AG04450 (cell line): Measurements from ENCODE around the gene SCYGR8. TPM values are rescaled to one million over a fixed set of nuclear protein-coding genes. Genes with fewer than 3 reads are reported as not detected.
A peak's percentile ranks its signal among the peaks of the same experiment; 100 is the strongest.

Source experiments
- CTCF ChIA-PET: fragments of 300-600, 350-600 bp; formaldehyde crosslinking; extraction: SDS; loops from one replicate; lab custom pipeline; 2022; ENCODE audit warnings: antibody characterized with exemption, inconsistent platforms; lab: Charles Lee
- POLR2A ChIA-PET: fragments of 350-600 bp; formaldehyde crosslinking; extraction: SDS; loops from one replicate; lab custom pipeline; 2021; ENCODE audit warnings: antibody characterized with exemption, inconsistent platforms; lab: Yijun Ruan, JAX
- DNase-seq: peaks from one replicate; pipeline ENCODE4 v3.0.0-alpha.2; 2011; ENCODE audit warnings: low read depth, low spot score
- H3K27ac ChIP-seq: one replicate; pipeline ENCODE4 v1.5.1; 2012; ENCODE audit warnings: low read depth, low read length, control low read depth
- H3K27me3 ChIP-seq: one replicate; pipeline ENCODE4 v1.6.0; 2012; ENCODE audit warnings: low read length; ENCODE audit not compliant: control insufficient read depth, insufficient read depth
- H3K4me3 ChIP-seq: 2 replicates; pipeline ENCODE4 v1.5.1; 2011; ENCODE audit warnings: mild to moderate bottlenecking, low read depth, low read length, control low read depth
- H3K9me3 ChIP-seq: 2 replicates; pipeline ENCODE4 v1.5.1; 2012; ENCODE audit warnings: low read length; ENCODE audit not compliant: control insufficient read depth, insufficient read depth
- CTCF ChIP-seq: IDR thresholded peaks from 2 replicates; pipeline ENCODE4 v1.5.1; 2011; ENCODE audit warnings: low read depth, low read length, control low read depth, inconsistent platforms
- polyA plus RNA-seq: library from polyadenylated mRNA; depleted of rRNA; stranded (reverse); fragments of >200 nt; gene quantifications from 2 replicates; pipeline ENCODE4 v1.2.3, GENCODE V29; 2011

The SCYGR8 gene
- polyA plus RNA-seq, 1 experiment = not detected

GRCh38 chr2:227759411-227760118 lies 13.9 kb downstream of the SCYGR8 start:
- DNase-seq = no peak
- TF ChIP-seq CTCF = no peak

GRCh38 chr2:227761740-227762476 lies 16.2 kb downstream of the SCYGR8 start:
- Histone ChIP-seq H3K27ac (no peak overlapping the region), H3K9me3 (no peaks in the 10 kb centered on the region), H3K27me3 (peaks cover 2% of the 10 kb centered on the region), H3K4me3 (no peak overlapping the region)
- no peak for DNase-seq
- TF ChIP-seq CTCF = no peak
- POLR2A ChIA-PET = no interaction called here
- CTCF ChIA-PET = interaction anchor here (0.9 to 2.2 kb wide), 3 partner anchors 103 to 356 kb away, joined by 3 to 9 read pairs (median 7); no protein-coding TSS in a partner anchor

More at GRCh38 chr2:227759411-227760118, 13.9 kb downstream of the SCYGR8 start:
- POLR2A ChIA-PET = no interaction called here
- Histone ChIP-seq H3K4me3 (no peak overlapping the region), H3K27ac (no peak overlapping the region), H3K9me3 (no peaks in the 10 kb centered on the region), H3K27me3 (peaks cover 2% of the 10 kb centered on the region)
- CTCF ChIA-PET = interaction anchor here (0.6 to 1.3 kb wide), 2 partner anchors 101 to 1436 kb away, joined by 4 read pairs; no protein-coding TSS in a partner anchor

- ChIA-PET POLR2A (interaction anchor here (0.5 to 0.9 kb wide), 2 partner anchors 108 to 360 kb away, joined by 3 read pairs; no protein-coding TSS in a partner anchor), CTCF (interaction anchor here (0.6 to 4.1 kb wide), 67 partner anchors 8 to 1307 kb away, joined by 3 to 92 read pairs (median 4); partner anchors contain the start of genes AGFG1, SLC19A3 and TM4SF20)
- Histone ChIP-seq H3K27ac (no peak overlapping the region), H3K27me3 (no peaks in the 10 kb centered on the region), H3K9me3 (no peaks in the 10 kb centered on the region; the same call in 1 of the 2 replicates), H3K4me3 (no peak overlapping the region)
- TF ChIP-seq CTCF = no peak
- no peak for DNase-seq
Measured at GRCh38 chr2:227765788-227766372, 20.2 kb downstream of the SCYGR8 start.

- H3K27me3 ChIP-seq = no peaks in the 10 kb centered on the region
- TF ChIP-seq CTCF = peak; percentile 83
- POLR2A ChIA-PET = interaction anchor here (0.5 to 0.9 kb wide), 2 partner anchors 108 to 360 kb away, joined by 3 read pairs; no protein-coding TSS in a partner anchor
- H3K4me3 ChIP-seq = no peak overlapping the region
- CTCF ChIA-PET = interaction anchor here (0.6 to 4.1 kb wide), 68 partner anchors 7 to 1306 kb away, joined by 3 to 92 read pairs (median 4); partner anchors contain the start of genes AGFG1, SLC19A3 and TM4SF20
- H3K27ac ChIP-seq = peak overlapping the region; percentile 21
- H3K9me3 ChIP-seq = no peaks in the 10 kb centered on the region; the same call in 1 of the 2 replicates
- peak; percentile 50 for DNase-seq
Measured at GRCh38 chr2:227766373-227766883, 20.7 kb downstream of the SCYGR8 start.
